WTC11 (cell line): Measurements from ENCODE around the gene IL2RA. TPM values are rescaled to one million over a fixed set of nuclear protein-coding genes. Genes with fewer than 3 reads are reported as not detected.

ENCODE experiments used
- ATAC-seq: fragments of 200-7000 bp; cut with Tn5 transposase; 2 replicates; pipeline ENCODE4 v1.10.0; 2021; ENCODE audit warnings: mild to moderate bottlenecking, moderate library complexity
- CTCF ChIA-PET: fragments of 300-600 bp; sonication (Branson Sonifier 250); formaldehyde crosslinking; loops from one replicate; lab custom pipeline; 2021; ENCODE audit warnings: antibody characterized with exemption; lab: Charles Lee
- POLR2A ChIA-PET: fragments of 350-600 bp; sonication (Branson Sonifier 250); formaldehyde crosslinking; loops from one replicate; lab custom pipeline; 2021; ENCODE audit warnings: antibody characterized with exemption; lab: Charles Lee
- DNase-seq: peaks from one replicate; pipeline ENCODE4 v3.0.0; 2021; ENCODE audit warnings: low spot score
- H3K27ac Mint-ChIP-seq: 2 replicates; pipeline ENCODE4 v1.8.0; 2021; ENCODE audit warnings: mixed read lengths
- H3K27me3 Mint-ChIP-seq: 2 replicates; pipeline ENCODE4 v1.8.0; 2021; ENCODE audit warnings: low read depth, mild to moderate bottlenecking, moderate library complexity, mixed read lengths
- H3K36me3 Mint-ChIP-seq: 2 replicates; pipeline ENCODE4 v1.8.0; 2021; ENCODE audit warnings: mixed read lengths
- H3K4me1 Mint-ChIP-seq: 2 replicates; pipeline ENCODE4 v1.8.0; 2022; ENCODE audit warnings: mixed read lengths
- H3K4me3 Mint-ChIP-seq: 2 replicates; pipeline ENCODE4 v1.8.0; 2021; ENCODE audit warnings: mild to moderate bottlenecking, moderate library complexity, mixed read lengths
- H3K9me3 Mint-ChIP-seq: 2 replicates; pipeline ENCODE4 v1.8.0; 2021; ENCODE audit warnings: mixed read lengths
- AR ChIP-seq: fragments of 250-450 bp; sonication (Bioruptor Pico); IDR thresholded peaks from 2 replicates; pipeline ENCODE4 v1.9.0; 2021; ENCODE audit warnings: mild to moderate bottlenecking
- ATF3 ChIP-seq: sonication (generic); formaldehyde crosslinking; conservative IDR thresholded peaks from 2 replicates; pipeline ENCODE4 v1.8.1; 2022; ENCODE audit warnings: mild to moderate bottlenecking, missing genetic modification reagents
- CDX4 ChIP-seq: fragments of 250-450 bp; sonication (Bioruptor Pico); IDR thresholded peaks from 2 replicates; pipeline ENCODE4 v1.9.0; 2021; ENCODE audit warnings: moderate library complexity, mild to moderate bottlenecking, inconsistent platforms, borderline replicate concordance
- CTCF ChIP-seq: fragments of 200-600 bp; IDR thresholded peaks from 2 replicates; pipeline ENCODE4 v1.8.0; 2022; ENCODE audit warnings: antibody characterized with exemption
- ETV6 ChIP-seq: sonication (generic); formaldehyde crosslinking; IDR thresholded peaks from 2 replicates; pipeline ENCODE4 v1.8.1; 2022; ENCODE audit warnings: mild to moderate bottlenecking, missing genetic modification reagents
- FOXP4 ChIP-seq: sonication (generic); formaldehyde crosslinking; IDR thresholded peaks from 2 replicates; pipeline ENCODE4 v1.8.0; 2022; ENCODE audit warnings: mild to moderate bottlenecking, missing genetic modification reagents
- HMGXB4 ChIP-seq: sonication (generic); formaldehyde crosslinking; IDR thresholded peaks from 2 replicates; pipeline ENCODE4 v1.8.1; 2023; ENCODE audit warnings: mild to moderate bottlenecking, moderate library complexity, missing genetic modification reagents
- JUN ChIP-seq: sonication (generic); formaldehyde crosslinking; IDR thresholded peaks from 2 replicates; pipeline ENCODE4 v1.8.0; 2023; ENCODE audit warnings: mild to moderate bottlenecking, missing genetic modification reagents
- KAT7 ChIP-seq: sonication (generic); formaldehyde crosslinking; IDR thresholded peaks from 2 replicates; pipeline ENCODE4 v1.8.1; 2023; ENCODE audit warnings: missing genetic modification reagents, mild to moderate bottlenecking, borderline replicate concordance
- NR1H2 ChIP-seq: sonication (generic); formaldehyde crosslinking; IDR thresholded peaks from 2 replicates; pipeline ENCODE4 v1.9.0; 2021; ENCODE audit warnings: mild to moderate bottlenecking, moderate library complexity, missing genetic modification reagents
- NR3C1 ChIP-seq: sonication (generic); formaldehyde crosslinking; conservative IDR thresholded peaks from 2 replicates; pipeline ENCODE4 v1.8.1; 2023; ENCODE audit warnings: low read depth, mild to moderate bottlenecking, missing genetic modification reagents
- USF1 ChIP-seq: sonication (generic); formaldehyde crosslinking; IDR thresholded peaks from 2 replicates; pipeline ENCODE4 v1.8.0; 2022; ENCODE audit warnings: mild to moderate bottlenecking, missing genetic modification reagents
- ZNF425 ChIP-seq: fragments of 250-450 bp; sonication (Bioruptor Pico); conservative IDR thresholded peaks from 2 replicates; pipeline ENCODE4 v1.9.0; 2021; ENCODE audit warnings: mild to moderate bottlenecking
- total RNA-seq: library from RNA; stranded (reverse); gene quantifications from 3 replicates; pipeline ENCODE4 v1.2.3, GENCODE V29; 2021

Gene IL2RA
- total RNA-seq, 1 experiment from 2014 or later, result 0.31 TPM

- POLR2A ChIA-PET, result no interaction called here
- DNase-seq, result no peak
- Mint-ChIP-seq H3K27ac (no peak overlapping the region), H3K9me3 (no peaks in the 10 kb centered on the region), H3K36me3 (no peaks in the 10 kb centered on the region)
- CTCF ChIA-PET, result no interaction called here
- TF ChIP-seq ATF3, result no peak
- TF ChIP-seq NR1H2 (CRISPR knock-in tag), result no peak
- TF ChIP-seq AR (CRISPR knock-in tag), result no peak
- TF ChIP-seq ZNF425 (CRISPR knock-in tag), result no peak
- TF ChIP-seq ETV6 (CRISPR knock-in tag), result no peak
- no peak for TF ChIP-seq CTCF
- no peak for TF ChIP-seq NR3C1
- no peak for TF ChIP-seq HMGXB4 (CRISPR knock-in tag)
- TF ChIP-seq CDX4 (CRISPR knock-in tag), result no peak
- no peak for TF ChIP-seq USF1 (CRISPR knock-in tag)
- TF ChIP-seq KAT7 (CRISPR knock-in tag), result no peak
- no peak for TF ChIP-seq JUN (CRISPR knock-in tag)
- no peak for TF ChIP-seq FOXP4 (CRISPR knock-in tag)
- TF ChIP-seq, all 79 proteins: peak for 0
- Mint-ChIP-seq H3K27me3 (peaks cover 21% of the 10 kb centered on the region), H3K4me1 (peaks cover 15% of the 10 kb centered on the region), H3K4me3 (no peak overlapping the region)
- ATAC-seq, result no peak
These were observed 90.3 kb downstream of the IL2RA start for GRCh38 chr10:5971886-5972285.
